Peyer's patch (tissue), 4 donors: Measurements from ENCODE around the gene CFAP58. TPM values are rescaled to one million over a fixed set of nuclear protein-coding genes. Genes with fewer than 3 reads are reported as not detected.

Source experiments
- DNase-seq, 3 donors: peaks; one replicate each; pipeline ENCODE4 v3.0.0-alpha.2; 2017 to 2019
- H3K27ac ChIP-seq, 4 donors: fragments of 200-600 bp; sonication (generic); one replicate each; pipeline ENCODE4 v1.5.1; 2016 to 2019
- H3K27me3 ChIP-seq, 2 donors: fragments of 200-600 bp; sonication (generic); one replicate each; pipeline ENCODE4 v1.5.1; 2019
- H3K36me3 ChIP-seq, 3 donors: fragments of 200-600 bp; sonication (generic); one replicate each; pipeline ENCODE4 v1.5.1; 2016 to 2019
- H3K4me1 ChIP-seq, 4 donors: fragments of 200-600 bp; sonication (generic); one replicate each; pipeline ENCODE4 v1.5.1; 2016 to 2019
- H3K4me3 ChIP-seq, 4 donors: fragments of 200-600 bp; sonication (generic); 1 replicate in 3 of 4; 2 replicates in 1 of 4; pipeline ENCODE4 v1.5.1; 2016 to 2019; ENCODE audit warnings: mild to moderate bottlenecking in 1 of 4
- H3K9me3 ChIP-seq, 4 donors: fragments of 200-600 bp; sonication (generic); one replicate each; pipeline ENCODE4 v1.5.1; 2016 to 2019; ENCODE audit warnings: mild to moderate bottlenecking in 1 of 4
- CTCF ChIP-seq, 6 experiments: fragments of 450-650 bp in 4 of 6; fragments of 200-600 bp in 2 of 6; sonication (generic) in 1 of 6; IDR thresholded peaks; one replicate each; pipeline ENCODE4 v1.5.1; 2017 to 2019; ENCODE audit warnings: antibody characterized with exemption in 6 of 6, mild to moderate bottlenecking in 3 of 6, moderate library complexity in 1 of 6
- POLR2A ChIP-seq, 2 donors: fragments of 450-650 bp; IDR thresholded peaks; one replicate each; pipeline ENCODE4 v1.5.1; 2017; ENCODE audit warnings: antibody characterized with exemption in 2 of 2, mild to moderate bottlenecking in 2 of 2, moderate library complexity in 2 of 2
- total RNA-seq, 4 donors: library from RNA; depleted of rRNA; stranded (reverse); fragments of >200 nt; gene quantifications; one replicate each; pipeline ENCODE4 v1.1.0, GENCODE V29; 2016

The CFAP58 gene
- total RNA-seq, 4 donors from 2014 or later: 2.5 TPM; not detected in 3

- H3K27ac ChIP-seq: no peak overlapping the region
- H3K36me3 ChIP-seq: no peaks in the 10 kb centered on the region
- no peak for DNase-seq
- TF ChIP-seq POLR2A (IDR thresholded peaks at IDR 0.05): no peak
- no peaks in the 10 kb centered on the region for H3K9me3 ChIP-seq
- no peaks in the 10 kb centered on the region for H3K4me1 ChIP-seq
- H3K4me3 ChIP-seq: no peak overlapping the region
- no peaks in the 10 kb centered on the region for H3K27me3 ChIP-seq
Observed at GRCh38 chr10:104433669-104434068, 80.0 kb downstream of the CFAP58 start.

- TF ChIP-seq CTCF (IDR thresholded peaks at IDR 0.05) (no peak), POLR2A (IDR thresholded peaks at IDR 0.05) (no peak)
- no peaks in the 10 kb centered on the region for H3K9me3 ChIP-seq
- H3K27me3 ChIP-seq: no peaks in the 10 kb centered on the region
- no peaks in the 10 kb centered on the region for H3K36me3 ChIP-seq
- no peaks in the 10 kb centered on the region for H3K4me1 ChIP-seq
- no peak overlapping the region for H3K27ac ChIP-seq
- DNase-seq: no peak
- H3K4me3 ChIP-seq: no peak overlapping the region
Observed at GRCh38 chr10:104434601-104435000, 81.0 kb downstream of the CFAP58 start.

GRCh38 chr10:104435822-104436221, 82.2 kb downstream of the CFAP58 start:
- H3K4me3 ChIP-seq: no peak overlapping the region
- H3K36me3 ChIP-seq: no peaks in the 10 kb centered on the region
- H3K27ac ChIP-seq: no peak overlapping the region
- DNase-seq: no peak
- no peaks in the 10 kb centered on the region for H3K27me3 ChIP-seq
- TF ChIP-seq POLR2A (IDR thresholded peaks at IDR 0.05) (no peak), CTCF (IDR thresholded peaks at IDR 0.05) (no peak)
- H3K9me3 ChIP-seq: no peaks in the 10 kb centered on the region
- no peaks in the 10 kb centered on the region for H3K4me1 ChIP-seq

- Histone ChIP-seq H3K4me3 (no peak overlapping the region), H3K4me1 (no peaks in the 10 kb centered on the region), H3K9me3 (no peaks in the 10 kb centered on the region), H3K36me3 (no peaks in the 10 kb centered on the region), H3K27ac (no peak overlapping the region), H3K27me3 (no peaks in the 10 kb centered on the region)
- no peak for DNase-seq
- no peak for TF ChIP-seq CTCF (IDR thresholded peaks at IDR 0.05)
- no peak for TF ChIP-seq POLR2A (IDR thresholded peaks at IDR 0.05)
Observed at GRCh38 chr10:104437226-104437625, 83.6 kb downstream of the CFAP58 start.

GRCh38 chr10:104440221-104440620, 86.6 kb downstream of the CFAP58 start:
- Histone ChIP-seq H3K4me3 (no peak overlapping the region), H3K36me3 (no peaks in the 10 kb centered on the region), H3K27ac (no peak overlapping the region), H3K27me3 (no peaks in the 10 kb centered on the region), H3K9me3 (no peaks in the 10 kb centered on the region), H3K4me1 (no peaks in the 10 kb centered on the region)
- TF ChIP-seq POLR2A (IDR thresholded peaks at IDR 0.05): no peak
- no peak for TF ChIP-seq CTCF (IDR thresholded peaks at IDR 0.05)
- no peak for DNase-seq

GRCh38 chr10:104441329-104442000, 87.8 kb downstream of the CFAP58 start:
- no peak overlapping the region for H3K27ac ChIP-seq
- no peak for TF ChIP-seq CTCF (IDR thresholded peaks at IDR 0.05)
- no peak for TF ChIP-seq POLR2A (IDR thresholded peaks at IDR 0.05)

More at GRCh38 chr10:104441329-104442000, 87.8 kb downstream of the CFAP58 start:
- H3K9me3 ChIP-seq: no peaks in the 10 kb centered on the region
- H3K4me3 ChIP-seq: no peak overlapping the region
- H3K36me3 ChIP-seq: no peaks in the 10 kb centered on the region
- no peak for DNase-seq
- H3K4me1 ChIP-seq: no peaks in the 10 kb centered on the region
- H3K27me3 ChIP-seq: no peaks in the 10 kb centered on the region
